ENCODE measurements around the gene SRGAP3.

DNA sequence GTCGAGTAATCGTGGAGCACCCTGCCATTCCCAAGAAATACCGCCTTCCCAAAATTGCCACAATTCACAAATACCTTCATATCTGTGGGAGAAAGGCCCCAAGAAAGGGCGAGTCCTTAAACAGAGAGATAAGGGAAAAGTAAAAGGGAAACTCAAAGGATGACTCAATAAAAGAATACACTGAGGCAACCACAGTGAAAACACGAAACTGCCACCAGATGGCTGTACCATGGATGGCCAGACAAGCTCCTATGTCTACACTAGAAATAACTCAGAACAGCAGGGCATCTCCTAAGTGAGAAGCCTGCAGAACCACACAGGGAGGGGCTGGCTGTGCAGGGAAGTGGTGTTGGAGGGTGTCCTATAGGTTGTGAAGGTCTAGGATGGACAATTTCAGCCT lies 25.0 kb downstream of the SRGAP3 start:
- TF ChIP-seq POLR2AphosphoS5 (IDR thresholded peaks at IDR 0.05; ENCODE audit: low read depth, low read length) (no peak), POLR2A (IDR thresholded peaks at IDR 0.05; ENCODE audit: low read depth, low read length) (no peak)
